Stimulated activated CD8-positive, alpha-beta memory T cell treated with anti-CD3 and anti-CD28 coated beads, Interleukin-15, amount 100 ng/mL, for 4 hours (primary cell): ENCODE measurements around the gene NTS.

ENCODE experiments used
- DNase-seq, 2 donors: peaks; one replicate each; pipeline ENCODE4 v3.0.0-alpha.2; 2020; ENCODE audit warnings: low read depth in 2 of 2

The NTS gene

DNA sequence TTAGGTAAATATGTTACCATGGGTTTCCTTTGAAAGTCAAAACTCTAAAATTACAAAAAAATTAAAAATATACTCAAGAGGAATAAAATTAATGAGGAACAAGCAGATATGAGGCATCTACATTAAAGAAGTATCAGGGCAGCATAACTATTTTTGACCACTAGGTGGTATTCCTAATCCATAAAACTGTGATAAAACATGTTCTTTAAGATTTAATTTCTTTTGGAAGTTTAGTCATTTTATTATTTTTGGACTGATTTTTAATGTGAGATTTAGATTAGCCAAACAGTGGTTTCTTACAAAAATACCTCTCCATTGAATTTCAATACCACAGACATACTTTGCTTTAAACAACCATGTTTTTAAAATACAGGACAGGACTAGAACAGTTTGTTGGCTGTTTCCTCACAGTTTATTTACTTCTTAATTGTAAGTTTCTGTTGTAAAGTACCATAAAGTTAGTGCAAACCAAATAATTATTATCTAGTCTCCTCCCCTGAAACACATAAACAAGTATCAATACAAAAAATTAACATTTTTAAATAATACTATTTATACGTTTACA is 49.8 kb downstream of the NTS start:
- no peak for DNase-seq

- DNase-seq, result no peak
Measured at GRCh38 chr12:85927166-85927565, 53.1 kb downstream of the NTS start.
